DND-41 (cell line): ENCODE measurements around the gene ACTR2.

Experiments used
- ATAC-seq: fragments of 200-7000 bp; cut with Tn5 transposase; 3 replicates; pipeline ENCODE4 v1.9.1; 2021; ENCODE audit warnings: low read depth; ENCODE audit not compliant: insufficient read depth
- DNase-seq: peaks from one replicate; pipeline ENCODE4 v3.0.0-alpha.2; 2020
- H2AFZ ChIP-seq: 2 replicates; pipeline ENCODE4 v1.6.0; 2012; ENCODE audit warnings: low read depth, low read length
- H3K27ac ChIP-seq: 2 replicates; pipeline ENCODE4 v1.5.1; 2012; ENCODE audit warnings: low read length, inconsistent platforms
- H3K27me3 ChIP-seq: fragments of 200-600 bp; sonication (generic); 2 replicates; pipeline ENCODE4 v1.6.0; 2012; ENCODE audit warnings: low read length, mild to moderate bottlenecking, inconsistent platforms; ENCODE audit not compliant: insufficient read depth, poor library complexity
- H3K36me3 ChIP-seq: 2 replicates; pipeline ENCODE4 v1.5.1; 2012; ENCODE audit warnings: low read length, inconsistent platforms; ENCODE audit not compliant: insufficient read depth
- H3K4me1 ChIP-seq: 2 replicates; pipeline ENCODE4 v1.5.1; 2012; ENCODE audit warnings: mild to moderate bottlenecking, low read length; ENCODE audit not compliant: insufficient read depth
- H3K4me2 ChIP-seq: 2 replicates; pipeline ENCODE4 v1.6.0; 2012; ENCODE audit warnings: mild to moderate bottlenecking, moderate library complexity, low read length, inconsistent platforms; ENCODE audit not compliant: insufficient read depth
- H3K4me3 ChIP-seq, 2 experiments: fragments of 200-600 bp in 1 of 2; shearing (Covaris generic) in 1 of 2; 2 replicates each; pipeline ENCODE4 v1.5.1; 2012 to 2016; ENCODE audit warnings: inconsistent platforms in 2 of 2, low read length in 2 of 2, mild to moderate bottlenecking in 2 of 2, low read depth in 1 of 2, moderate library complexity in 1 of 2
- H3K79me2 ChIP-seq: 2 replicates; pipeline ENCODE4 v1.6.0; 2012; ENCODE audit warnings: low read length, inconsistent platforms; ENCODE audit not compliant: insufficient read depth
- H3K9ac ChIP-seq: 2 replicates; pipeline ENCODE4 v1.6.0; 2012; ENCODE audit warnings: low read depth, mild to moderate bottlenecking, inconsistent platforms, low read length, moderate library complexity
- H3K9me3 ChIP-seq: 2 replicates; pipeline ENCODE4 v1.5.1; 2012; ENCODE audit warnings: low read length, moderate library complexity, mild to moderate bottlenecking, inconsistent platforms; ENCODE audit not compliant: insufficient read depth, severe bottlenecking
- H4K20me1 ChIP-seq: 2 replicates; pipeline ENCODE4 v1.6.0; 2012; ENCODE audit warnings: low read length; ENCODE audit not compliant: insufficient read depth
- CTCF ChIP-seq: IDR thresholded peaks from 2 replicates; pipeline ENCODE4 v1.5.1; 2012; ENCODE audit warnings: borderline replicate concordance, low read length, moderate library complexity, mild to moderate bottlenecking; ENCODE audit not compliant: poor library complexity, severe bottlenecking; ENCODE audit errors: extremely low read depth
- EZH2 ChIP-seq: IDR thresholded peaks from 3 replicates; pipeline ENCODE4 v1.6.1; 2012; ENCODE audit warnings: borderline replicate concordance, low read depth, mild to moderate bottlenecking, moderate library complexity, low read length, inconsistent platforms; ENCODE audit not compliant: severe bottlenecking

The ACTR2 gene

GRCh38 chr2:65309699-65310098 lies 82.1 kb downstream of the ACTR2 start:
- Histone ChIP-seq H2AFZ (no peak overlapping the region), H3K4me3 (no peak overlapping the region), H3K27ac (no peak overlapping the region), H3K9ac (no peak overlapping the region), H4K20me1 (peaks cover 6% of the 10 kb centered on the region; the same call in 1 of the 2 replicates), H3K9me3 (no peaks in the 10 kb centered on the region), H3K79me2 (no peaks in the 10 kb centered on the region), H3K4me1 (0 out of 2 replicates have a peak, but pooled peaks cover 6% of the 10 kb centered on the region), H3K36me3 (peaks cover 57% of the 10 kb centered on the region), H3K27me3 (no peaks in the 10 kb centered on the region), H3K4me2 (no peak overlapping the region)
- DNase-seq: no peak
- no peak for ATAC-seq
- TF ChIP-seq EZH2: no peak
- TF ChIP-seq CTCF: no peak

- DNase-seq: no peak
- Histone ChIP-seq H3K4me3 (no peak overlapping the region), H3K79me2 (0 out of 2 replicates have a peak, but pooled peaks cover 2% of the 10 kb centered on the region), H3K9me3 (no peaks in the 10 kb centered on the region), H2AFZ (no peak overlapping the region), H3K36me3 (peaks cover 65% of the 10 kb centered on the region), H3K4me2 (no peak overlapping the region), H3K4me1 (0 out of 2 replicates have a peak, but pooled peaks cover 6% of the 10 kb centered on the region), H3K27me3 (no peaks in the 10 kb centered on the region), H4K20me1 (peaks cover 6% of the 10 kb centered on the region; the same call in 1 of the 2 replicates), H3K9ac (no peak overlapping the region), H3K27ac (no peak overlapping the region)
- no peak for ATAC-seq
- TF ChIP-seq CTCF: no peak
- TF ChIP-seq EZH2: no peak
Measured at GRCh38 chr2:65311049-65311448, 83.4 kb downstream of the ACTR2 start.

GRCh38 chr2:65311596-65311995 lies 84.0 kb downstream of the ACTR2 start:
- Histone ChIP-seq H3K4me1 (0 out of 2 replicates have a peak, but pooled peaks cover 6% of the 10 kb centered on the region), H2AFZ (no peak overlapping the region), H3K27ac (no peak overlapping the region), H3K9ac (no peak overlapping the region), H3K27me3 (no peaks in the 10 kb centered on the region), H3K4me3 (no peak overlapping the region), H4K20me1 (peaks cover 6% of the 10 kb centered on the region; the same call in 1 of the 2 replicates), H3K9me3 (no peaks in the 10 kb centered on the region), H3K36me3 (peaks cover 71% of the 10 kb centered on the region), H3K79me2 (0 out of 2 replicates have a peak, but pooled peaks cover 2% of the 10 kb centered on the region), H3K4me2 (no peak overlapping the region)
- no peak for TF ChIP-seq CTCF
- TF ChIP-seq EZH2: no peak
- ATAC-seq: no peak
- DNase-seq: no peak
